NCI-H146 treated with DMSO at 0.1 percent for 48 hours (cell line): Measurements from ENCODE around the gene USP37.

Experiments
- DNase-seq: peaks from one replicate; lab custom pipeline; 2025; ENCODE audit not compliant: unreplicated experiment; lab: John Stamatoyannopoulos, UW

USP37 gene

DNA sequence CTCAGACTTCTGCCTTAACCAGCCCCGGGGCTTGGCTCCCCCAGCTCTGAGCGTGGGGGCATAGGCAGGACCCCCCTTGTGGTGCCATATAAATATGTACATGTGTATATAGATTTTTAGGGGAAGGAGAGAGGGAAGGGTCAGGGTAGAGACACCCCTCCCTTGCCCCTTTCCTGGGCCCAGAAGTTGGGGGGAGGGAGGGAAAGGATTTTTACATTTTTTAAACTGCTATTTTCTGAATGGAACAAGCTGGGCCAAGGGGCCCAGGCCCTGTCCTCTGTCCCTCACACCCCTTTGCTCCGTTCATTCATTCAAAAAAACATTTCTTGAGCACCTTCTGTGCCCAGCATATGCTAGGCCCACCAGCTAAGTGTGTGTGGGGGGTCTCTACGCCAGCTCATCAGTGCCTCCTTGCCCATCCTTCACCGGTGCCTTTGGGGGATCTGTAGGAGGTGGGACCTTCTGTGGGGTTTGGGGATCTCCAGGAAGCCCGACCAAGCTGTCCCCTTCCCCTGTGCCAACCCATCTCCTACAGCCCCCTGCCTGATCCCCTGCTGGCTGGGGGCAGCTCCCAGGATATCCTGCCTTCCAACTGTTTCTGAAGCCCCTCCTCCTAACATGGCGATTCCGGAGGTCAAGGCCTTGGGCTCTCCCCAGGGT lies 162.9 kb downstream of the USP37 start:
- DNase-seq: no peak

DNA sequence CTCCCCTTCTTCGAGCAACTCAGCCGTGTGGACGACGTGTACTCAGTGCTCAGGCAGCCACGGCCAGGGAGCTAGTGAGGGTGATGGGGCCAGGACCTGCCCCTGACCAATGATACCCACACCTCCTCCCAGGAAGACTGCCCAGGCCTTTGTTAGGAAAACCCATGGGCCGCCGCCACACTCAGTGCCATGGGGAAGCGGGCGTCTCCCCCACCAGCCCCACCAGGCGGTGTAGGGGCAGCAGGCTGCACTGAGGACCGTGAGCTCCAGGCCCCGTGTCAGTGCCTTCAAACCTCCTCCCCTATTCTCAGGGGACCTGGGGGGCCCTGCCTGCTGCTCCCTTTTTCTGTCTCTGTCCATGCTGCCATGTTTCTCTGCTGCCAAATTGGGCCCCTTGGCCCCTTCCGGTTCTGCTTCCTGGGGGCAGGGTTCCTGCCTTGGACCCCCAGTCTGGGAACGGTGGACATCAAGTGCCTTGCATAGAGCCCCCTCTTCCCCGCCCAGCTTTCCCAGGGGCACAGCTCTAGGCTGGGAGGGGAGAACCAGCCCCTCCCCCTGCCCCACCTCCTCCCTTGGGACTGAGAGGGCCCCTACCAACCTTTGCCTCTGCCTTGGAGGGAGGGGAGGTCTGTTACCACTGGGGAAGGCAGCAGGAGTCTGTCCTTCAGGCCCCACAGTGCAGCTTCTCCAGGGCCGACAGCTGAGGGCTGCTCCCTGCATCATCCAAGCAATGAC lies 163.6 kb downstream of the USP37 start:
- DNase-seq: no peak

DNA sequence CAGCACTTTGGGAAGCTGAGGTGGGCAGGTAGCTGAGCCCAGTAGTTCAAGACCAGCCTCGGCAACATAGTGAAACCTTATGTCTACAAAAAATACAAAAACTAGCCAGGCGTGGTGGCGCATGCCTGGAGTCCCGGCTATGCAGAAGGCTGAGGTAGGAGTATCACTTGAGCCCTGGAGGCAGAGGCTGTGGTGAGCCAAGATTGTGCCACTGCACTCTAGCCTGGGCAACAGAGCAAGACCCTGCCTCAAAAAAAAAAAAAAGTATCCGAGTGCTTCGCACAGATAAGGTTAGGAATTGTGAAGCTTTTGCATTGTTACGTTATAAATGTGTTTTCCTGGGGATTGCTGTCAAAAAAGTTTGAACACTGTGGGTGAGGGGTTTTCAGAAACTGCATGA lies 164.3 kb downstream of the USP37 start:
- DNase-seq: no peak

DNA sequence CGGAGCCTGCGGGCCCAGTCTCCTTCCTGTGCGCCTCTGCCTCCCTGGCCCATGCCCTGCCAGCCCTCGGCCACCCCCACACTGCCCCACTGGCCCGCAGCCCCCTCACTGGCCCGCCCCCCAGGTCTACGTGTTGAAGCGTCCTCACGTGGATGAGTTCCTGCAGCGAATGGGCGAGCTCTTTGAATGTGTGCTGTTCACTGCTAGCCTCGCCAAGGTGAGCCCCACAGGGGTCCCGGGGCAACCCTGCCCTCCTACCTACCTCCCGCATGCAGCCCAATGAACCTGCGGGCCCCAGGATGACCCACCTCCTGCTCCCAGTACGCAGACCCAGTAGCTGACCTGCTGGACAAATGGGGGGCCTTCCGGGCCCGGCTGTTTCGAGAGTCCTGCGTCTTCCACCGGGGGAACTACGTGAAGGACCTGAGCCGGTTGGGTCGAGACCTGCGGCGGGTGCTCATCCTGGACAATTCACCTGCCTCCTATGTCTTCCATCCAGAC lies 165.2 kb downstream of the USP37 start:
- no peak for DNase-seq

DNA sequence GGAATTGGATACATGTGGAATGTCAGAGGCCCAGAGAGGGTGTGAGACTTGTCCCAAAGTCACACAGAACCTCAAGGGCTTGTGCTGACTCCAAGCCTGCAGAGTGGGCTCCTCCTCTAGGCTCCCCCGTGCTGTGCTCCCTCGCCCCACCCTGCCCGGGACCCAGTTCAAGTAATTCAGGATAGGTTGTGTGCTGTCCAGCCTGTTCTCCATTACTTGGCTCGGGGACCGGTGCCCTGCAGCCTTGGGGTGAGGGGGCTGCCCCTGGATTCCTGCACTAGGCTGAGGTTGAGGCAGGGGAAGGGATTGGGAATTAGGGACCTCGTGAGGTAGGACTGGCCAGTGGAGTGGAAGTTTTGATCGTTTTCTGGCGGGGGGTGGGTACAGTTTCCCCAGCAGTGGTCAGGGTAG lies 165.7 kb downstream of the USP37 start:
- no peak for DNase-seq

DNA sequence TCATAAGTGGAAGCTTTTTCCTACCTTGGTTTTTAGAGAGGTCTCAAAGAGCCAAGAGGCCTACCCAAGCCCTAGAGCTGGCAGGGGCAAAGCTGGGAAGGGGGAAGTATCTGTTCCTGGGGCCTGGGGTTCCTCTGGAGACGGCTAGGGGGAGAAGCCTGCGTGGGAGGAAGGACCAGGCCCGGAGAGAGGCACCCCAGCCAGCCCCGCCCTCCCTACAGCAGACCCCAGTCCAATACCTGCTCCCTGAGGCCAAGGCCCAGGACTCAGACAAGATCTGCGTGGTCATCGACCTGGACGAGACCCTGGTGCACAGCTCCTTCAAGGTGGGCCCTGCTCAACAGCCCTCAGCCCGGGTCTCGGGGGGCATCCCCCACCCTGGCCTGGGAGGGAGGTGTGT lies 166.3 kb downstream of the USP37 start:
- DNase-seq: no peak

DNA sequence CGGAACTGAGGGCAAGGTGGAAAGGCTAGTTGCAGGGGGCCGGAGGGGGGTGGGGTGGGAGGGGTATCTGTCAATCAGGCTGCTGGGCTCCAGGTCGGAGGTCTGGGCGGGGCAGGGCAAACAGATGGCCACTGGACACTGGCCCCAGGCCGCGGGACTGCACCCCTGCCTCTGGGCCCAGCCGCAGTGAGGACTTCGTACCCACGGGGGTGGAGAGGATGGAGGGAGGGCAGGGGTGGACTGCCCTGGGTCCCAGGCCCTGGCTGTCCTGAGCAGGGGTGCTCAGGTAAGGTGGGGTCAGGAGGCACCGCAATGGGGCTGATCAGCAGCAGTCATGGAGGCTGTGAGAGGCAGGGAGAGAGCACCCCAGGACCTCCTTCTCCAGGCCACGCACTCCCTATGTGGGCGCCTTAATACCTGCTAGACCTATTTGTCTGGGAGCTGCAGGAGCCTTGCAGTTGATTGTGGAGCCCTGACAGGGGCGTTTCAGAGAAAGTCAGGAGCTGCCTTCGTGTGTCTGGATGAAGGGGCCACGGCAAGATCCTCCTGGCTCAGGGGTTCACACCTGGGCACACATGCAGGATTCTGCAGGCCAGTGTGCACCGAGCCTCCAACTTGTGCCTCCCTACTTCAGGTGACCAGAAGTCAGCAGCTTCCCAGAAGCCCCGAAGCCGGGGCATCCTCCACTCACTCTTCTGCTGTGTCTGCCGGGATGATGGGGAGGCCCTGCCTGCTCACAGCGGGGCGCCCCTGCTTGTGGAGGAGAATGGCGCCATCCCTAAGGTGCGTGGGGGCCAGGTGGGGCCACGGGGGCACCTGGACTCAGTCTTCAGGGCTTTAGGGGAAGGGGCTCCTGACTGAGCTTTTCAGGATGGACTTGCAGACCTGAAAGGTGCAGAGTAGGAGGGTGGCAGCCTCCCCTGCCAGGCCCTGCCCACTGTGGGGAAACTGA lies 166.9 kb downstream of the USP37 start:
- no peak for DNase-seq
